Type B pancreatic cell (in vitro differentiated cells): ENCODE data around the gene FAM171A1. TPM values are rescaled to one million over a fixed set of nuclear protein-coding genes. Genes with fewer than 3 reads are reported as not detected.
"Not testable (repeated sequence)": the region's sequence is repeated elsewhere in the genome, so short reads cannot be mapped to it uniquely, and the experiment has no call there.

ENCODE experiments used
- DNase-seq: peaks from one replicate; pipeline ENCODE4 v3.0.0; 2021; ENCODE audit warnings: mixed read lengths; ENCODE audit not compliant: unreplicated experiment; ENCODE audit errors: extremely low spot score
- H3K27ac Mint-ChIP-seq: 2 replicates; pipeline ENCODE4 v1.8.0; 2021; ENCODE audit warnings: mild to moderate bottlenecking, mixed read lengths
- H3K27me3 Mint-ChIP-seq: 2 replicates; pipeline ENCODE4 v1.8.0; 2021; ENCODE audit warnings: mixed read lengths
- H3K36me3 Mint-ChIP-seq: 2 replicates; pipeline ENCODE4 v1.8.0; 2021; ENCODE audit warnings: mixed read lengths
- H3K4me1 Mint-ChIP-seq: one replicate; pipeline ENCODE4 v1.8.0; 2021; ENCODE audit warnings: mixed read lengths; ENCODE audit not compliant: unreplicated experiment
- H3K4me3 Mint-ChIP-seq: 2 replicates; pipeline ENCODE4 v1.8.0; 2021; ENCODE audit warnings: mild to moderate bottlenecking, mixed read lengths
- H3K9me3 Mint-ChIP-seq: 2 replicates; pipeline ENCODE4 v1.8.0; 2021; ENCODE audit warnings: mixed read lengths
- CTCF ChIP-seq: fragments of 200-600 bp; sonication (generic); conservative IDR thresholded peaks from 2 replicates; pipeline ENCODE4 v1.5.0; 2021; ENCODE audit warnings: antibody characterized with exemption, mild to moderate bottlenecking
- total RNA-seq: library from RNA; stranded (reverse); gene quantifications from 2 replicates; pipeline ENCODE4 v1.2.1, GENCODE V29; 2021; ENCODE audit warnings: low replicate concordance

Gene FAM171A1
- total RNA-seq, 1 donor from 2014 or later = 49.3 TPM

- peaks cover 4% of the 10 kb centered on the region for H3K36me3 Mint-ChIP-seq
- H3K4me1 Mint-ChIP-seq = peaks cover 11% of the 10 kb centered on the region
- DNase-seq = no peak
- no peaks in the 10 kb centered on the region for H3K9me3 Mint-ChIP-seq
- no peak overlapping the region for H3K4me3 Mint-ChIP-seq
- H3K27me3 Mint-ChIP-seq = no peaks in the 10 kb centered on the region
- H3K27ac Mint-ChIP-seq = no peak overlapping the region
- TF ChIP-seq CTCF = no peak
These were observed 80.9 kb downstream of the FAM171A1 start for GRCh38 chr10:15290150-15290549.

GRCh38 chr10:15280974-15281373 lies 90.1 kb downstream of the FAM171A1 start:
- no peak for DNase-seq
- no peaks in the 10 kb centered on the region for H3K27me3 Mint-ChIP-seq
- H3K4me3 Mint-ChIP-seq = no peak overlapping the region
- H3K9me3 Mint-ChIP-seq = no peaks in the 10 kb centered on the region
- no peaks in the 10 kb centered on the region for H3K4me1 Mint-ChIP-seq
- no peak overlapping the region for H3K27ac Mint-ChIP-seq
- H3K36me3 Mint-ChIP-seq = peaks cover 40% of the 10 kb centered on the region
- no peak for TF ChIP-seq CTCF

- Mint-ChIP-seq H3K4me1 (no peaks in the 10 kb centered on the region), H3K36me3 (peaks cover 40% of the 10 kb centered on the region), H3K9me3 (no peaks in the 10 kb centered on the region), H3K27ac (no peak overlapping the region), H3K4me3 (no peak overlapping the region), H3K27me3 (no peaks in the 10 kb centered on the region)
- no peak for DNase-seq
- TF ChIP-seq CTCF = no peak
These were observed 90.6 kb downstream of the FAM171A1 start for GRCh38 chr10:15280462-15280861.

- Mint-ChIP-seq H3K36me3 (peaks cover 46% of the 10 kb centered on the region), H3K4me1 (no peaks in the 10 kb centered on the region), H3K4me3 (no peak overlapping the region), H3K27me3 (no peaks in the 10 kb centered on the region), H3K27ac (no peak overlapping the region), H3K9me3 (no peaks in the 10 kb centered on the region)
- no peak for DNase-seq
- TF ChIP-seq CTCF = no peak
These were observed 91.9 kb downstream of the FAM171A1 start for GRCh38 chr10:15279236-15279635.

GRCh38 chr10:15278786-15279185 lies 92.3 kb downstream of the FAM171A1 start:
- no peak overlapping the region for H3K27ac Mint-ChIP-seq
- no peak for DNase-seq
- H3K9me3 Mint-ChIP-seq = no peaks in the 10 kb centered on the region
- no peak for TF ChIP-seq CTCF
- peaks cover 46% of the 10 kb centered on the region for H3K36me3 Mint-ChIP-seq
- H3K4me1 Mint-ChIP-seq = no peaks in the 10 kb centered on the region
- H3K27me3 Mint-ChIP-seq = no peaks in the 10 kb centered on the region
- no peak overlapping the region for H3K4me3 Mint-ChIP-seq

- H3K27me3 Mint-ChIP-seq, DNase-seq, H3K9me3 Mint-ChIP-seq, H3K4me1 Mint-ChIP-seq, H3K27ac Mint-ChIP-seq, H3K4me3 Mint-ChIP-seq: not testable (repeated sequence)
- peaks cover 46% of the 10 kb centered on the region for H3K36me3 Mint-ChIP-seq
These were observed 95.0 kb downstream of the FAM171A1 start for GRCh38 chr10:15276039-15276438.

GRCh38 chr10:15269838-15270237 lies 101.3 kb downstream of the FAM171A1 start:
- peaks cover 52% of the 10 kb centered on the region for H3K36me3 Mint-ChIP-seq
- not testable (repeated sequence) for H3K27ac Mint-ChIP-seq, H3K4me1 Mint-ChIP-seq, H3K4me3 Mint-ChIP-seq, DNase-seq, H3K27me3 Mint-ChIP-seq, H3K9me3 Mint-ChIP-seq
